Neuronal stem cell (in vitro differentiated cells): ENCODE data around the gene UBE2M.

Experiments
- DNase-seq: peaks from one replicate; pipeline ENCODE4 v3.0.0-alpha.2; 2013; ENCODE audit warnings: low spot score
- H2AFZ ChIP-seq: one replicate; pipeline ENCODE4 v1.6.1; 2013; ENCODE audit warnings: mild to moderate bottlenecking, low read length, inconsistent platforms
- H2AK5ac ChIP-seq: 2 replicates; pipeline ENCODE4 v1.6.1; 2013; ENCODE audit warnings: low read depth, mild to moderate bottlenecking, inconsistent platforms, low read length, moderate library complexity, mixed read lengths
- H2BK120ac ChIP-seq: 2 replicates; pipeline ENCODE4 v1.6.1; 2013; ENCODE audit warnings: low read depth, mild to moderate bottlenecking, inconsistent platforms, low read length, moderate library complexity, mixed read lengths
- H2BK12ac ChIP-seq: one replicate; pipeline ENCODE4 v1.6.1; 2013; ENCODE audit warnings: low read length, inconsistent platforms
- H2BK15ac ChIP-seq: 2 replicates; pipeline ENCODE4 v1.6.1; 2013; ENCODE audit warnings: mild to moderate bottlenecking, low read length, inconsistent platforms, mixed read lengths
- H2BK5ac ChIP-seq: one replicate; pipeline ENCODE4 v1.6.1; 2013; ENCODE audit warnings: inconsistent platforms, mild to moderate bottlenecking, low read length, moderate library complexity
- H3K14ac ChIP-seq: one replicate; pipeline ENCODE4 v1.6.1; 2013; ENCODE audit warnings: low read length, inconsistent platforms
- H3K18ac ChIP-seq: 2 replicates; pipeline ENCODE4 v1.6.1; 2013; ENCODE audit warnings: low read length, inconsistent platforms
- H3K23ac ChIP-seq: 2 replicates; pipeline ENCODE4 v1.6.1; 2013; ENCODE audit warnings: low read depth, mild to moderate bottlenecking, mixed read lengths, low read length, inconsistent platforms; ENCODE audit not compliant: poor library complexity
- H3K27ac ChIP-seq: replicated peaks from 3 replicates; pipeline ENCODE4 v1.5.1; 2013; ENCODE audit warnings: low read length, inconsistent platforms
- H3K27me3 ChIP-seq, 3 experiments: 2 replicates each; pipeline ENCODE4 v1.6.1; 2013; ENCODE audit warnings: low read length in 3 of 3, mild to moderate bottlenecking in 2 of 3, inconsistent platforms in 1 of 3, low read depth in 1 of 3, mixed read lengths in 1 of 3, moderate library complexity in 1 of 3; ENCODE audit not compliant: control insufficient read depth in 3 of 3, insufficient read depth in 3 of 3
- H3K36me3 ChIP-seq, 2 donors: replicated peaks in 1 of 2; 2 replicates each; pipeline ENCODE4 v1.6.1; 2013; ENCODE audit warnings: low read length in 2 of 2; ENCODE audit not compliant: control insufficient read depth in 2 of 2, insufficient read depth in 2 of 2
- H3K4ac ChIP-seq: 2 replicates; pipeline ENCODE4 v1.6.1; 2013; ENCODE audit warnings: inconsistent platforms, mild to moderate bottlenecking, low read length, moderate library complexity
- H3K4me1 ChIP-seq, 2 donors: 1 replicate in 1 of 2; 2 replicates in 1 of 2; pipeline ENCODE4 v1.6.1; 2013; ENCODE audit warnings: low read length in 2 of 2, low read depth in 1 of 2; ENCODE audit not compliant: control insufficient read depth in 2 of 2, insufficient read depth in 1 of 2
- H3K4me2 ChIP-seq: one replicate; pipeline ENCODE4 v1.6.1; 2013; ENCODE audit warnings: mild to moderate bottlenecking, low read length, inconsistent platforms; ENCODE audit not compliant: insufficient read depth, poor library complexity, severe bottlenecking
- H3K4me3 ChIP-seq, 2 donors: 2 replicates each; pipeline ENCODE4 v1.5.1; 2013; ENCODE audit warnings: low read length in 2 of 2, mild to moderate bottlenecking in 2 of 2, inconsistent platforms in 1 of 2, moderate library complexity in 1 of 2
- H3K79me1 ChIP-seq: one replicate; pipeline ENCODE4 v1.6.1; 2013; ENCODE audit warnings: low read depth, mild to moderate bottlenecking, inconsistent platforms, low read length, moderate library complexity
- H3K9ac ChIP-seq: one replicate; pipeline ENCODE4 v1.6.1; 2013; ENCODE audit warnings: mild to moderate bottlenecking, low read depth, low read length, inconsistent platforms; ENCODE audit not compliant: poor library complexity
- H3K9me3 ChIP-seq, 2 donors: replicated peaks in 1 of 2; 2 replicates each; pipeline versions ENCODE3 to v1.6.1; 2013; ENCODE audit warnings: low read length in 2 of 2, mild to moderate bottlenecking in 2 of 2, inconsistent platforms in 1 of 2, low read depth in 1 of 2, mixed read lengths in 1 of 2, moderate library complexity in 1 of 2; ENCODE audit not compliant: control insufficient read depth in 2 of 2, insufficient read depth in 1 of 2
- H4K8ac ChIP-seq: one replicate; pipeline ENCODE4 v1.6.1; 2013; ENCODE audit warnings: low read depth, mild to moderate bottlenecking, inconsistent platforms, low read length, moderate library complexity
- H4K91ac ChIP-seq: one replicate; pipeline ENCODE4 v1.6.1; 2013; ENCODE audit warnings: low read length, low read depth, mild to moderate bottlenecking, inconsistent platforms; ENCODE audit not compliant: poor library complexity
- WGBS, 2 donors: extraction: QIAGEN DNeasy Blood & Tissue Kit; methylation state at CpG; one replicate each; pipeline ENCODE4 v1.1.7; 2013; ENCODE audit warnings: missing lambda C conversion rate in 2 of 2, mixed read lengths in 1 of 2; ENCODE audit not compliant: insufficient read length in 2 of 2, insufficient replicate concordance in 1 of 2; ENCODE audit errors: extremely low coverage in 2 of 2; 5-methylcytosine and 5-hydroxymethylcytosine counted together

Gene UBE2M

DNA sequence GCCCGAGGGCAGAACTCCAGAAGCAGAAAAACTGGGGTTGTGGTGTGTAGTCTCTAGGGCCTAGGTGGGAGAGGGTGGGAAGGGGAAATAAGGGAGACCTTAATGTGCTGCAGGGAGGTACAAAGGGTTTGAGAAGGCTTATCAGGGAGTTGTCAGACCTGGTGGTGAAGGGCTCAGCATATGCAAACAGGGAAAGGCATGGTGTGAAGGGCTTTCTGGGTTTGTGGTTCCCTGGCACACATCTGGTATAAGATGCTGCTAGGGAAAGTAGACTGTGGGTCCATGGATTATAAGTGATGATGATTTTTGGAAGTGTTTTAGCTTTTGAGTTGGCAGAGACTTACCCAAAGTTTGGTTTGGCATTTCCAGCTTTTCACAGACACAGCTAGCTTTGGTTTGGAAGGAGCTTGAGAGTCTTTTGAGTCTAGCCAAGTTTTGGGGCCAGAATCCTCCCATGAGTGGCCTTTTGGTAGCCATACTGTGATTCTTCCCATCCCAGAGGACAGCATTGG is 12.3 kb downstream of the UBE2M start:
- Histone ChIP-seq H2BK12ac (no peak overlapping the region), H2BK120ac (no peak overlapping the region), H3K4me3 (peak overlapping the region; percentile 75 to 99), H3K9me3 (peaks cover 0 to 2% of the 10 kb centered on the region in 2 donors), H3K27me3 (peaks cover 0 to 11% (median 0%) of the 10 kb centered on the region in 3 experiments), H2AFZ (no peak overlapping the region), H3K27ac (no peak overlapping the region), H3K14ac (no peak overlapping the region), H3K23ac (no peak overlapping the region), H2BK5ac (no peak overlapping the region), H3K9ac (peak overlapping the region; percentile 92), H3K36me3 (peaks cover 57 to 62% of the 10 kb centered on the region in 2 donors), H2BK15ac (no peak overlapping the region), H3K4ac (no peak overlapping the region), H2AK5ac (no peak overlapping the region), H3K4me1 (peaks cover 15 to 16% of the 10 kb centered on the region in 2 donors), H3K18ac (no peak overlapping the region), H4K91ac (no peak overlapping the region), H3K79me1 (peaks cover 26% of the 10 kb centered on the region), H3K4me2 (peak overlapping the region; percentile 96), H4K8ac (no peak overlapping the region)
- no CpG with 5 or more reads among the region's 1 CpG for WGBS, 2 donors
- DNase-seq = no peak

DNA sequence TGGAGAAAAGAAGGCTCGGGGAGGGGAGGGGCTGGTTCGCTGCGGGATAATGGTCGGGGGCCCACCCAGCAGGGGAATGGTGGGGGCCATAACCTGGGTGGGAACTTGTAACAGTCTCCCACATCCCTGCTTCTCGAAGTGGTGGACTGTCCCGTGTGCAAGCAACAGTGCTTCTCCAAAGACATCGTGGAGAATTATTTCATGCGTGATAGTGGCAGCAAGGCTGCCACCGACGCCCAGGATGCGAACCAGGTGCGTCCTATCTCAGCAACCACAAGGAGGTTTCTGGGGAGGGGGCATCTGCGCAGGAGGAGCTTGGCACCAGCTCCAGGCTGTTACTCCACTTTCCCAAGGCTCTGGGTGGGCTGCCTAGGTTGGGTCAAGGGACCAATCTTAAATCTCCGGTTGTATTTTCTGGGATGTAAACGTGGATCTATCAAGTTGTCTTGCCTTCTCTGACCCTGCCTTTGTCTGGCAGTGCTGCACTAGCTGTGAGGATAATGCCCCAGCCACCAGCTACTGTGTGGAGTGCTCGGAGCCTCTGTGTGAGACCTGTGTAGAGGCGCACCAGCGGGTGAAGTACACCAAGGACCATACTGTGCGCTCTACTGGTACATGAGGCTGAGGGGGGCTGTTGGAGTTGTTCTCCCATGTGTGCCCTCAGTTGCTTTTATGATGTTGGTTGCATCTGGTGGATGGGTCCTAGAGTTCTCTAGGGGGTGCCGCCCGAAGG is 13.0 kb downstream of the UBE2M start:
- H2BK120ac ChIP-seq = peak overlapping the region; percentile 83
- no peak overlapping the region for H4K91ac ChIP-seq
- peak overlapping the region; percentile 84 for H2AK5ac ChIP-seq
- peak overlapping the region; percentile 85 for H3K18ac ChIP-seq
- H3K9ac ChIP-seq = peak overlapping the region; percentile 92
- H2BK15ac ChIP-seq = no peak overlapping the region
- H3K9me3 ChIP-seq = peaks cover 0 to 2% of the 10 kb centered on the region in 2 donors
- H3K79me1 ChIP-seq = peaks cover 26% of the 10 kb centered on the region
- peak overlapping the region; percentile 96 for H2BK5ac ChIP-seq
- no peak overlapping the region for H3K23ac ChIP-seq
- peak overlapping the region; percentile 96 for H3K4me2 ChIP-seq
- H3K14ac ChIP-seq = no peak overlapping the region
- no peak overlapping the region for H3K27ac ChIP-seq
- H2AFZ ChIP-seq = no peak overlapping the region
- H3K4me3 ChIP-seq = peak overlapping the region; percentile 75 to 99
- no CpG with 5 or more reads among the region's 21 CpGs for WGBS, 2 donors
- H3K4ac ChIP-seq = no peak overlapping the region
- peaks cover 50 to 55% of the 10 kb centered on the region in 2 donors for H3K36me3 ChIP-seq
- DNase-seq = no peak
- no peak overlapping the region for H2BK12ac ChIP-seq
- peaks cover 15 to 16% of the 10 kb centered on the region in 2 donors for H3K4me1 ChIP-seq
- peaks cover 0 to 12% (median 0%) of the 10 kb centered on the region in 3 experiments for H3K27me3 ChIP-seq
- no peak overlapping the region for H4K8ac ChIP-seq

DNA sequence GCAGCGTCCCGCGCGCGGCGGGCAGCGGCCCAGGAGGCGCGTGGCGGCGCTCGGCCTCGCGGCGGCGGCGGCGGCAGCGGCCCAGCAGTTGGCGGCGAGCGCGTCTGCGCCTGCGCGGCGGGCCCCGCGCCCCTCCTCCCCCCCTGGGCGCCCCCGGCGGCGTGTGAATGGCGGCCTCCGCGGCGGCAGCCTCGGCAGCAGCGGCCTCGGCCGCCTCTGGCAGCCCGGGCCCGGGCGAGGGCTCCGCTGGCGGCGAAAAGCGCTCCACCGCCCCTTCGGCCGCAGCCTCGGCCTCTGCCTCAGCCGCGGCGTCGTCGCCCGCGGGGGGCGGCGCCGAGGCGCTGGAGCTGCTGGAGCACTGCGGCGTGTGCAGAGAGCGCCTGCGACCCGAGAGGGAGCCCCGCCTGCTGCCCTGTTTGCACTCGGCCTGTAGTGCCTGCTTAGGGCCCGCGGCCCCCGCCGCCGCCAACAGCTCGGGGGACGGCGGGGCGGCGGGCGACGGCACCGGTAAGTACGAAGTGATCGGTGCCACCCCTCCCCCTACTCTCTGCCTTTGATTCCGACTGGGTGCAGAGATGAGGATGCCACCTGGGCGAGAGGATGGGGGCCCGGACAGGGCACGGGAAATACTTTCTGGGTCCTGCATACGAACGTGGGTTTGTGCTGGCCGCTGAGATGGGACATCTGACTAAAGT is 13.7 kb downstream of the UBE2M start:
- peaks cover 0 to 2% of the 10 kb centered on the region in 2 donors for H3K9me3 ChIP-seq

More for the DNA sequence above, 13.7 kb downstream of the UBE2M start:
- H2BK15ac ChIP-seq = peak overlapping the region; percentile 96
- H3K4me2 ChIP-seq = peak overlapping the region; percentile 96
- peaks cover 0 to 14% (median 0%) of the 10 kb centered on the region in 3 experiments for H3K27me3 ChIP-seq
- H2AK5ac ChIP-seq = peak overlapping the region; percentile 84
- peak overlapping the region; percentile 98 for H3K4ac ChIP-seq
- peaks cover 25% of the 10 kb centered on the region for H3K79me1 ChIP-seq
- DNase-seq = peak; percentile 73
- H3K27ac ChIP-seq = peak overlapping the region; percentile 98
- H2AFZ ChIP-seq = peak overlapping the region; percentile 60
- no peak overlapping the region for H4K8ac ChIP-seq
- H2BK5ac ChIP-seq = peak overlapping the region; percentile 96
- no peak overlapping the region for H2BK12ac ChIP-seq
- H3K18ac ChIP-seq = peak overlapping the region; percentile 100
- H3K9ac ChIP-seq = peak overlapping the region; percentile 100
- WGBS, 2 donors = no CpG with 5 or more reads among the region's 92 CpGs
- H4K91ac ChIP-seq = peak overlapping the region; percentile 53
- peak overlapping the region; percentile 89 for H3K14ac ChIP-seq
- peak overlapping the region; percentile 83 for H2BK120ac ChIP-seq
- peaks cover 44 to 48% of the 10 kb centered on the region in 2 donors for H3K36me3 ChIP-seq
- H3K23ac ChIP-seq = peak overlapping the region; percentile 100
- H3K4me3 ChIP-seq = peak overlapping the region; percentile 75 to 99
- H3K4me1 ChIP-seq = peaks cover 15 to 16% of the 10 kb centered on the region in 2 donors
